GM23338 (cell line): ENCODE measurements around the gene PPP1R14B. TPM values are rescaled to one million over a fixed set of nuclear protein-coding genes. Genes with fewer than 3 reads are reported as not detected.

ENCODE experiments used
- ATAC-seq: fragments of 200-7000 bp; cut with Tn5 transposase; 3 replicates; pipeline ENCODE4 v1.9.1; 2020
- DNase-seq: peaks from one replicate; pipeline ENCODE4 v3.0.0-alpha.2; 2015; ENCODE audit warnings: low spot score
- H2AFZ ChIP-seq: fragments of 200-600 bp; sonication (generic); 2 replicates; pipeline ENCODE4 v1.8.0; 2016; ENCODE audit warnings: antibody characterized with exemption, mild to moderate bottlenecking, moderate library complexity
- H3F3A ChIP-seq: fragments of 200-600 bp; sonication (generic); replicated peaks from 2 replicates; pipeline ENCODE4 v1.8.0; 2017; ENCODE audit warnings: antibody characterized with exemption, mixed run types, low read depth
- H3K27ac ChIP-seq: fragments of 200-600 bp; sonication (generic); 2 replicates; pipeline ENCODE4 v1.6.1; 2016; ENCODE audit warnings: low read depth
- H3K27me3 ChIP-seq: fragments of 200-600 bp; sonication (generic); 2 replicates; pipeline ENCODE4 v1.8.0; 2016; ENCODE audit warnings: mild to moderate bottlenecking, mixed run types, moderate library complexity; ENCODE audit not compliant: insufficient read depth
- H3K36me3 ChIP-seq: fragments of 200-600 bp; sonication (generic); 2 replicates; pipeline ENCODE4 v1.8.0; 2016; ENCODE audit warnings: mild to moderate bottlenecking; ENCODE audit not compliant: insufficient read depth
- H3K4me1 ChIP-seq: fragments of 200-600 bp; sonication (generic); 2 replicates; pipeline ENCODE4 v1.8.0; 2016; ENCODE audit warnings: mild to moderate bottlenecking, moderate library complexity; ENCODE audit not compliant: insufficient read depth
- H3K4me2 ChIP-seq: fragments of 200-600 bp; sonication (generic); 2 replicates; pipeline ENCODE4 v1.7.1; 2017; ENCODE audit warnings: mixed run types
- H3K4me3 ChIP-seq: fragments of 200-600 bp; sonication (generic); 2 replicates; pipeline ENCODE4 v1.6.1; 2016; ENCODE audit warnings: mixed run types
- H3K79me2 ChIP-seq: fragments of 200-600 bp; sonication (generic); replicated peaks from 2 replicates; pipeline ENCODE4 v1.8.0; 2017; ENCODE audit warnings: mild to moderate bottlenecking; ENCODE audit not compliant: insufficient read depth
- H3K9me2 ChIP-seq: fragments of 200-600 bp; sonication (generic); 2 replicates; pipeline ENCODE4 v1.8.0; 2017; ENCODE audit not compliant: insufficient read depth
- H4K20me1 ChIP-seq: fragments of 200-600 bp; sonication (generic); replicated peaks from 2 replicates; pipeline ENCODE4 v1.8.0; 2017; ENCODE audit warnings: mild to moderate bottlenecking; ENCODE audit not compliant: insufficient read depth
- H3K27ac Mint-ChIP-seq: 2 replicates; pipeline ENCODE4 v1.8.0; 2020; ENCODE audit warnings: inconsistent platforms, mild to moderate bottlenecking, moderate library complexity, mixed read lengths
- H3K27me3 Mint-ChIP-seq: 3 replicates; pipeline ENCODE4 v1.8.0; 2022; ENCODE audit warnings: low read depth, mild to moderate bottlenecking, moderate library complexity, mixed read lengths, inconsistent platforms; ENCODE audit not compliant: insufficient read depth, poor library complexity
- H3K36me3 Mint-ChIP-seq: 3 replicates; pipeline ENCODE4 v1.8.0; 2021; ENCODE audit warnings: low read depth, mild to moderate bottlenecking, inconsistent platforms, moderate library complexity, mixed read lengths
- H3K4me1 Mint-ChIP-seq: 3 replicates; pipeline ENCODE4 v1.8.0; 2020; ENCODE audit warnings: mild to moderate bottlenecking, inconsistent platforms, mixed read lengths
- H3K4me3 Mint-ChIP-seq: 3 replicates; pipeline ENCODE4 v1.8.0; 2021; ENCODE audit warnings: moderate library complexity, mild to moderate bottlenecking, inconsistent platforms, mixed read lengths
- H3K9me3 Mint-ChIP-seq: 3 replicates; pipeline ENCODE4 v1.8.0; 2020; ENCODE audit warnings: moderate library complexity, mild to moderate bottlenecking, inconsistent platforms, mixed read lengths
- CREB1 ChIP-seq: fragments of 250-450 bp; sonication (Bioruptor Pico); IDR thresholded peaks from 2 replicates; pipeline ENCODE4 v1.5.0; 2020; ENCODE audit warnings: low read depth, mild to moderate bottlenecking, moderate library complexity
- EZH2 ChIP-seq: fragments of 200-600 bp; sonication (generic); IDR thresholded peaks from one replicate; pipeline ENCODE4 v1.8.0; 2017; ENCODE audit warnings: antibody characterized with exemption, mild to moderate bottlenecking, low read depth; ENCODE audit not compliant: unreplicated experiment
- EZH2phosphoT487 ChIP-seq: fragments of 200-600 bp; sonication (generic); IDR thresholded peaks from one replicate; pipeline ENCODE4 v1.8.1; 2018; ENCODE audit warnings: antibody characterized with exemption; ENCODE audit not compliant: unreplicated experiment
- JUNB ChIP-seq: IDR thresholded peaks from one replicate; pipeline ENCODE4 v1.6.1; 2016; ENCODE audit warnings: antibody characterized with exemption; ENCODE audit not compliant: unreplicated experiment
- NANOG ChIP-seq: IDR thresholded peaks from 2 replicates; pipeline ENCODE4 v1.6.1; 2016; ENCODE audit warnings: antibody characterized with exemption, borderline replicate concordance
- POLR2AphosphoS5 ChIP-seq: IDR thresholded peaks from 2 replicates; pipeline ENCODE4 v1.6.1; 2016; ENCODE audit warnings: antibody characterized with exemption, low read depth
- STAT1 ChIP-seq: IDR thresholded peaks from one replicate; pipeline ENCODE4 v1.6.1; 2016; ENCODE audit warnings: antibody characterized with exemption; ENCODE audit not compliant: unreplicated experiment
- ZNF114 ChIP-seq: fragments of 250-450 bp; sonication (Bioruptor Pico); IDR thresholded peaks from 2 replicates; pipeline ENCODE4 v1.5.0; 2020; ENCODE audit warnings: mild to moderate bottlenecking, moderate library complexity
- ZNF331 ChIP-seq: fragments of 250-450 bp; sonication (Bioruptor Pico); IDR thresholded peaks from 2 replicates; pipeline ENCODE4 v1.5.0; 2020; ENCODE audit warnings: low read depth, mild to moderate bottlenecking, moderate library complexity
- polyA plus RNA-seq: library from polyadenylated mRNA; unstranded; fragments of >200 nt; fragmentation: Nextera tagmentation; extraction: Ambion mirVana; gene quantifications from 2 replicates; pipeline ENCODE4 v1.2.1, GENCODE V29; 2016
- total RNA-seq: library from RNA; depleted of rRNA; stranded (reverse); fragments of >200 nt; shearing (Covaris generic); gene quantifications from 2 replicates; pipeline ENCODE4 v1.2.3, GENCODE V29; 2014
- TF ChIP-seq, protein P1 (sequence below): IDR thresholded peaks from one replicate; pipeline ENCODE4 v1.6.1; 2018; ENCODE audit warnings: antibody characterized with exemption; ENCODE audit not compliant: unreplicated experiment
- TF ChIP-seq, protein P2 (sequence below), 2 experiments: fragments of 200-600 bp in 1 of 2; sonication (generic) in 1 of 2; conservative IDR thresholded peaks; 2 replicates each; pipeline versions ENCODE4 v1.5.1 to v1.6.1; 2016 to 2017; ENCODE audit warnings: antibody characterized with exemption in 2 of 2, low read depth in 2 of 2, mild to moderate bottlenecking in 2 of 2, moderate library complexity in 1 of 2
- TF ChIP-seq, protein P3 (sequence below): fragments of 250-450 bp; sonication (Bioruptor Pico); IDR thresholded peaks from 2 replicates; pipeline ENCODE4 v1.5.0; 2020; ENCODE audit warnings: mild to moderate bottlenecking, moderate library complexity
- TF ChIP-seq, protein P4 (sequence below): IDR thresholded peaks from 2 replicates; pipeline ENCODE4 v1.6.1; 2016; ENCODE audit warnings: antibody characterized with exemption

The PPP1R14B gene
- total and polyA plus RNA-seq, 2 experiments from 2014 or later = 250 to 315 TPM

DNA sequence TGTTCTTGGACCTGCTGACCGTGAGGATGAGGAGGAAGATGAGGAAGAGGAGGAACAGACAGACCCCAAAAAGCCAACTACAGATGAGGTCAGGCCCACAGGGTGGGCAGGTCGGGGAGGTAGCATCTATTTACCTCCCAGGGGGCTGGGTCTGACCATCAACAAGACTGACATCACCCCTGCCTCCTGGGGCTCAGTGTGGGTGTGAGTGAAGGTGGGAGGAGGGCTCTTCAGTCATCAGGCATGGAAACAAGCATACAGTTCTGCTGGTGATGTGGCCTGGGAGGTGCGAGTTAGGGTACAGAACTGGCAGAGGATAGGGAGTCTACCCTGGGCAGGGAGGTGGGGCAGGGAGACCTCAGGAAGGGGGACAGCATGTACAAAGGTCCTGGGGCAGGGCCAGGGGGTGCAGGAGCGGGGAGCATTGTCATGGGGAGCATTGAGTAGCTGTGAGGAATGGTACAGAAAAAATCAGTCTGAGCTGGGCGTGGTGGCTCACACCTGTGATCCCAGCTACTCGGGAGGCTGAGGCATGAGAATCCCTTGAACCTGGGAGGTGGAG, 13.5 kb upstream of the PPP1R14B start:
- Mint-ChIP-seq H3K27ac (no peak overlapping the region), H3K4me3 (no peak overlapping the region)
- no peak for ATAC-seq

More for the DNA sequence above, 13.5 kb upstream of the PPP1R14B start:
- Histone ChIP-seq H2AFZ (no peak overlapping the region), H3K4me1 (no peaks in the 10 kb centered on the region), H3K36me3 (peaks cover 11% of the 10 kb centered on the region), H4K20me1 (0 out of 2 replicates have a peak, but pooled peaks cover 4% of the 10 kb centered on the region), H3K4me2 (no peak overlapping the region), H3K27me3 (no peaks in the 10 kb centered on the region), H3K27ac (no peak overlapping the region), H3K79me2 (no peaks in the 10 kb centered on the region), H3K4me3 (no peak overlapping the region), H3K9me2 (no peaks in the 10 kb centered on the region), H3F3A (0 out of 2 replicates have a peak, but pooled peaks cover 4% of the 10 kb centered on the region)
- Mint-ChIP-seq H3K36me3 (peaks cover 64% of the 10 kb centered on the region), H3K4me1 (peaks cover 7% of the 10 kb centered on the region; the same call in 2 of the 3 replicates), H3K27me3 (peaks cover 11% of the 10 kb centered on the region), H3K9me3 (no peaks in the 10 kb centered on the region)
- no peak for TF ChIP-seq ZNF114
- TF ChIP-seq, protein P1, sequence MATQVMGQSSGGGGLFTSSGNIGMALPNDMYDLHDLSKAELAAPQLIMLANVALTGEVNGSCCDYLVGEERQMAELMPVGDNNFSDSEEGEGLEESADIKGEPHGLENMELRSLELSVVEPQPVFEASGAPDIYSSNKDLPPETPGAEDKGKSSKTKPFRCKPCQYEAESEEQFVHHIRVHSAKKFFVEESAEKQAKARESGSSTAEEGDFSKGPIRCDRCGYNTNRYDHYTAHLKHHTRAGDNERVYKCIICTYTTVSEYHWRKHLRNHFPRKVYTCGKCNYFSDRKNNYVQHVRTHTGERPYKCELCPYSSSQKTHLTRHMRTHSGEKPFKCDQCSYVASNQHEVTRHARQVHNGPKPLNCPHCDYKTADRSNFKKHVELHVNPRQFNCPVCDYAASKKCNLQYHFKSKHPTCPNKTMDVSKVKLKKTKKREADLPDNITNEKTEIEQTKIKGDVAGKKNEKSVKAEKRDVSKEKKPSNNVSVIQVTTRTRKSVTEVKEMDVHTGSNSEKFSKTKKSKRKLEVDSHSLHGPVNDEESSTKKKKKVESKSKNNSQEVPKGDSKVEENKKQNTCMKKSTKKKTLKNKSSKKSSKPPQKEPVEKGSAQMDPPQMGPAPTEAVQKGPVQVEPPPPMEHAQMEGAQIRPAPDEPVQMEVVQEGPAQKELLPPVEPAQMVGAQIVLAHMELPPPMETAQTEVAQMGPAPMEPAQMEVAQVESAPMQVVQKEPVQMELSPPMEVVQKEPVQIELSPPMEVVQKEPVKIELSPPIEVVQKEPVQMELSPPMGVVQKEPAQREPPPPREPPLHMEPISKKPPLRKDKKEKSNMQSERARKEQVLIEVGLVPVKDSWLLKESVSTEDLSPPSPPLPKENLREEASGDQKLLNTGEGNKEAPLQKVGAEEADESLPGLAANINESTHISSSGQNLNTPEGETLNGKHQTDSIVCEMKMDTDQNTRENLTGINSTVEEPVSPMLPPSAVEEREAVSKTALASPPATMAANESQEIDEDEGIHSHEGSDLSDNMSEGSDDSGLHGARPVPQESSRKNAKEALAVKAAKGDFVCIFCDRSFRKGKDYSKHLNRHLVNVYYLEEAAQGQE = no peak
- TF ChIP-seq, protein P2, sequence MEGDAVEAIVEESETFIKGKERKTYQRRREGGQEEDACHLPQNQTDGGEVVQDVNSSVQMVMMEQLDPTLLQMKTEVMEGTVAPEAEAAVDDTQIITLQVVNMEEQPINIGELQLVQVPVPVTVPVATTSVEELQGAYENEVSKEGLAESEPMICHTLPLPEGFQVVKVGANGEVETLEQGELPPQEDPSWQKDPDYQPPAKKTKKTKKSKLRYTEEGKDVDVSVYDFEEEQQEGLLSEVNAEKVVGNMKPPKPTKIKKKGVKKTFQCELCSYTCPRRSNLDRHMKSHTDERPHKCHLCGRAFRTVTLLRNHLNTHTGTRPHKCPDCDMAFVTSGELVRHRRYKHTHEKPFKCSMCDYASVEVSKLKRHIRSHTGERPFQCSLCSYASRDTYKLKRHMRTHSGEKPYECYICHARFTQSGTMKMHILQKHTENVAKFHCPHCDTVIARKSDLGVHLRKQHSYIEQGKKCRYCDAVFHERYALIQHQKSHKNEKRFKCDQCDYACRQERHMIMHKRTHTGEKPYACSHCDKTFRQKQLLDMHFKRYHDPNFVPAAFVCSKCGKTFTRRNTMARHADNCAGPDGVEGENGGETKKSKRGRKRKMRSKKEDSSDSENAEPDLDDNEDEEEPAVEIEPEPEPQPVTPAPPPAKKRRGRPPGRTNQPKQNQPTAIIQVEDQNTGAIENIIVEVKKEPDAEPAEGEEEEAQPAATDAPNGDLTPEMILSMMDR (conservative IDR thresholded peaks at IDR 0.05; ENCODE audit: low read depth in 2 of 2) = no peak
- no peak for TF ChIP-seq NANOG
- TF ChIP-seq EZH2phosphoT487 = no peak
- TF ChIP-seq POLR2AphosphoS5 = no peak
- TF ChIP-seq, protein P3, sequence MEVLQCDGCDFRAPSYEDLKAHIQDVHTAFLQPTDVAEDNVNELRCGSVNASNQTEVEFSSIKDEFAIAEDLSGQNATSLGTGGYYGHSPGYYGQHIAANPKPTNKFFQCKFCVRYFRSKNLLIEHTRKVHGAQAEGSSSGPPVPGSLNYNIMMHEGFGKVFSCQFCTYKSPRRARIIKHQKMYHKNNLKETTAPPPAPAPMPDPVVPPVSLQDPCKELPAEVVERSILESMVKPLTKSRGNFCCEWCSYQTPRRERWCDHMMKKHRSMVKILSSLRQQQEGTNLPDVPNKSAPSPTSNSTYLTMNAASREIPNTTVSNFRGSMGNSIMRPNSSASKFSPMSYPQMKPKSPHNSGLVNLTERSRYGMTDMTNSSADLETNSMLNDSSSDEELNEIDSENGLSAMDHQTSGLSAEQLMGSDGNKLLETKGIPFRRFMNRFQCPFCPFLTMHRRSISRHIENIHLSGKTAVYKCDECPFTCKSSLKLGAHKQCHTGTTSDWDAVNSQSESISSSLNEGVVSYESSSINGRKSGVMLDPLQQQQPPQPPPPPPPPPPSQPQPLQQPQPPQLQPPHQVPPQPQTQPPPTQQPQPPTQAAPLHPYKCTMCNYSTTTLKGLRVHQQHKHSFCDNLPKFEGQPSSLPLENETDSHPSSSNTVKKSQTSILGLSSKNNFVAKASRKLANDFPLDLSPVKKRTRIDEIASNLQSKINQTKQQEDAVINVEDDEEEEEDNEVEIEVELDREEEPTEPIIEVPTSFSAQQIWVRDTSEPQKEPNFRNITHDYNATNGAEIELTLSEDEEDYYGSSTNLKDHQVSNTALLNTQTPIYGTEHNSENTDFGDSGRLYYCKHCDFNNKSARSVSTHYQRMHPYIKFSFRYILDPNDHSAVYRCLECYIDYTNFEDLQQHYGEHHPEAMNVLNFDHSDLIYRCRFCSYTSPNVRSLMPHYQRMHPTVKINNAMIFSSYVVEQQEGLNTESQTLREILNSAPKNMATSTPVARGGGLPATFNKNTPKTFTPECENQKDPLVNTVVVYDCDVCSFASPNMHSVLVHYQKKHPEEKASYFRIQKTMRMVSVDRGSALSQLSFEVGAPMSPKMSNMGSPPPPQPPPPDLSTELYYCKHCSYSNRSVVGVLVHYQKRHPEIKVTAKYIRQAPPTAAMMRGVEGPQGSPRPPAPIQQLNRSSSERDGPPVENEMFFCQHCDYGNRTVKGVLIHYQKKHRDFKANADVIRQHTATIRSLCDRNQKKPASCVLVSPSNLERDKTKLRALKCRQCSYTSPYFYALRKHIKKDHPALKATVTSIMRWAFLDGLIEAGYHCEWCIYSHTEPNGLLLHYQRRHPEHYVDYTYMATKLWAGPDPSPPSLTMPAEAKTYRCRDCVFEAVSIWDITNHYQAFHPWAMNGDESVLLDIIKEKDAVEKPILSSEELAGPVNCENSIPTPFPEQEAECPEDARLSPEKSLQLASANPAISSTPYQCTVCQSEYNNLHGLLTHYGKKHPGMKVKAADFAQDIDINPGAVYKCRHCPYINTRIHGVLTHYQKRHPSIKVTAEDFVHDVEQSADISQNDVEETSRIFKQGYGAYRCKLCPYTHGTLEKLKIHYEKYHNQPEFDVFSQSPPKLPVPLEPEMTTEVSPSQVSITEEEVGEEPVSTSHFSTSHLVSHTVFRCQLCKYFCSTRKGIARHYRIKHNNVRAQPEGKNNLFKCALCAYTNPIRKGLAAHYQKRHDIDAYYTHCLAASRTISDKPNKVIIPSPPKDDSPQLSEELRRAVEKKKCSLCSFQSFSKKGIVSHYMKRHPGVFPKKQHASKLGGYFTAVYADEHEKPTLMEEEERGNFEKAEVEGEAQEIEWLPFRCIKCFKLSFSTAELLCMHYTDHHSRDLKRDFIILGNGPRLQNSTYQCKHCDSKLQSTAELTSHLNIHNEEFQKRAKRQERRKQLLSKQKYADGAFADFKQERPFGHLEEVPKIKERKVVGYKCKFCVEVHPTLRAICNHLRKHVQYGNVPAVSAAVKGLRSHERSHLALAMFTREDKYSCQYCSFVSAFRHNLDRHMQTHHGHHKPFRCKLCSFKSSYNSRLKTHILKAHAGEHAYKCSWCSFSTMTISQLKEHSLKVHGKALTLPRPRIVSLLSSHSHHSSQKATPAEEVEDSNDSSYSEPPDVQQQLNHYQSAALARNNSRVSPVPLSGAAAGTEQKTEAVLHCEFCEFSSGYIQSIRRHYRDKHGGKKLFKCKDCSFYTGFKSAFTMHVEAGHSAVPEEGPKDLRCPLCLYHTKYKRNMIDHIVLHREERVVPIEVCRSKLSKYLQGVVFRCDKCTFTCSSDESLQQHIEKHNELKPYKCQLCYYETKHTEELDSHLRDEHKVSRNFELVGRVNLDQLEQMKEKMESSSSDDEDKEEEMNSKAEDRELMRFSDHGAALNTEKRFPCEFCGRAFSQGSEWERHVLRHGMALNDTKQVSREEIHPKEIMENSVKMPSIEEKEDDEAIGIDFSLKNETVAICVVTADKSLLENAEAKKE (CRISPR knock-in tag) = no peak
- no peak for TF ChIP-seq CREB1 (CRISPR knock-in tag)
- TF ChIP-seq STAT1 = no peak
- TF ChIP-seq JUNB = no peak
- TF ChIP-seq ZNF331 (CRISPR knock-in tag) = no peak
- TF ChIP-seq, protein P4, sequence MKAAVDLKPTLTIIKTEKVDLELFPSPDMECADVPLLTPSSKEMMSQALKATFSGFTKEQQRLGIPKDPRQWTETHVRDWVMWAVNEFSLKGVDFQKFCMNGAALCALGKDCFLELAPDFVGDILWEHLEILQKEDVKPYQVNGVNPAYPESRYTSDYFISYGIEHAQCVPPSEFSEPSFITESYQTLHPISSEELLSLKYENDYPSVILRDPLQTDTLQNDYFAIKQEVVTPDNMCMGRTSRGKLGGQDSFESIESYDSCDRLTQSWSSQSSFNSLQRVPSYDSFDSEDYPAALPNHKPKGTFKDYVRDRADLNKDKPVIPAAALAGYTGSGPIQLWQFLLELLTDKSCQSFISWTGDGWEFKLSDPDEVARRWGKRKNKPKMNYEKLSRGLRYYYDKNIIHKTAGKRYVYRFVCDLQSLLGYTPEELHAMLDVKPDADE = no peak
- no peak for TF ChIP-seq EZH2
- no peak for DNase-seq
